ENCODE measurements around the gene UGT1A1. TPM values are rescaled to one million over a fixed set of nuclear protein-coding genes. Genes with fewer than 3 reads are reported as not detected.

Gene UGT1A1
- total and polyA plus RNA-seq, 9 of the 15 experiments (the other 6 are each of a cell fraction or from before 2014, with no cell fraction given) = not detected

DNA sequence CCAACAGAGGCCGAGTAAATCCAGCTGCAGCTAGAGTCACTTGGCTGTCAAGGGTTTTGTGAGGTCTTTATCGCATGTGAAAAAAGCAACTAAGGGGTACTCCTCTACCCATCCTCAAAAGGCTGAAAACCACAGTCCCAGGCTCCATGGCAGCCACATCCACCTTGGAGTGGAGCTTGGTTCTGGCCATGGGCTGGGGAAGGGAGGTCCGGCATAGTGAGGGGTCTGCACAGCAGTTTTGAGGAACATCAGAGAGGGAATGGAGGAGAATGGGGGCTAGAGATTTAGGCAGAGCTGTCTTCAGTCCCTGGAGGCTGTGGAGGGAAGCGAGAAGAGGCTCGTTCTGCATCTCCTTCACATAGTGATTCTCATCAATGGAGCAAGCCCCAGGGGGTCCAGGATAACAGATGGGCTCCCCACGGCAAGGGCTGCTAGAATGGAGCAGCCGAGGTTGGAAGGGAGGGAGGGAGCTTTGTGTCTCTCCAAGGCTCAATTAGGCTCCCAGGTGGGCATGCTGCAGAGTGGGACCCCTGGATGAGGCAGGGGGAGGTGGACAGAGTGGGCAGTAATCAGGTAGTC, 39.1 kb downstream of the UGT1A1 start:
- TF ChIP-seq PTBP1 (IDR thresholded peaks at IDR 0.05; ENCODE audit: low read depth, low read length) (no peak), ZNF644 (tag; IDR thresholded peaks at IDR 0.05; ENCODE audit: low read depth) (no peak), POLR3A (IDR thresholded peaks at IDR 0.05; ENCODE audit: borderline replicate concordance, extremely low read depth, insufficient read depth, insufficient read length) (no peak)
- POLR2A ChIA-PET = interaction anchor here (0.6 kb wide), 1 partner anchor 203 kb away, joined by 4 read pairs; no protein-coding TSS in a partner anchor
- Histone ChIP-seq H3K36me3 (ENCODE audit: control insufficient read depth, insufficient read depth, low read length) (no peaks in the 10 kb centered on the region), H3K79me2 (ENCODE audit: control insufficient read depth, insufficient read depth, low read length) (no peaks in the 10 kb centered on the region), H3K4me2 (ENCODE audit: insufficient read depth, low read length) (no peak overlapping the region), H3K27me3 (ENCODE audit: control insufficient read depth in 2 of 2, insufficient read depth in 2 of 2, low read length in 2 of 2) (peaks cover 0 to 7% of the 10 kb centered on the region in 2 experiments; a peak in 2 of 5 replicates), H3K9me3 (replicated peaks; ENCODE audit: control insufficient read depth, insufficient read depth, low read depth, low read length) (no peaks in the 10 kb centered on the region), H3K27ac (ENCODE audit: extremely low read depth, low read depth, low read length) (no peak overlapping the region), H4K20me1 (replicated peaks; ENCODE audit: control insufficient read depth, insufficient read depth, low read length) (no peaks in the 10 kb centered on the region), H3K4me1 (replicated peaks in 1 of 2; ENCODE audit: control insufficient read depth in 2 of 2, insufficient read depth in 2 of 2, low read length in 2 of 2) (no peaks in the 10 kb centered on the region; a peak in 1 of 5 replicates), H3K9ac (ENCODE audit: insufficient read depth in 1 of 2, low read depth in 2 of 2, low read length in 2 of 2) (no peak overlapping the region), H3K4me3 (no peak overlapping the region), H2AFZ (ENCODE audit: low read depth, low read length) (no peak overlapping the region), H3K9me1 (ENCODE audit: control insufficient read depth, insufficient read depth, low read length) (no peaks in the 10 kb centered on the region)
- DNase-seq (ENCODE audit: extremely low read depth in 1 of 4, low spot score in 3 of 4) = no peak
- CTCF ChIA-PET (ENCODE audit: low intra/inter-chr PET ratio) = no interaction called here
- in situ Hi-C loops (cut with MboI) (no loop called here), intact Hi-C loops (cut with micrococcal nuclease) (no loop called here)
- WGBS (ENCODE audit: insufficient coverage, low coverage, missing lambda C conversion rate) = 2% methylated on average over 7 of the region's 7 CpGs
- FAIRE-seq = no peak
- no peak for ATAC-seq
- BruUV-seq (replicated peaks) = no TSS peak

DNA sequence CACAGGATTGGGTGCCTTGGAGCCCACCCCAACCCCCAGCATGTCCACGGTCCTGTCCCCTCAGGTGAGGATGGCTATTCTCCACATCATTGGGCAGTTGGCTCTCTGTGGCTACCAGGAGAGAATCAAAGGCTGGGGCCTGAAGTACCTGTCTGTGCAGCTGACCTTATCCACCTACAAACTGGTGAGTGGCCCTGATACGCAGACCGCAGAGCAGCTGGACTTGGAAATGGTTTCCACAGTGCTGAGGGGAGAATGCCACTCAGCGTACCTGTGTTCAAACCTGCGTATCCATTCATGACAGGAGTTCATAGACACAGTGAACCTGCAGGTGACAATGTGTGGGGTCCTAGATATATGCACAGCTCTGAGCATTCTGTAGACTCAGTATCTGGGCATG, 39.6 kb downstream of the UGT1A1 start:
- no peaks in the 10 kb centered on the region for H3K9me1 ChIP-seq (ENCODE audit: control insufficient read depth, insufficient read depth, low read length)
- CTCF ChIA-PET (ENCODE audit: low intra/inter-chr PET ratio) = no interaction called here
- no peak for TF ChIP-seq PTTG1 (tag; IDR thresholded peaks at IDR 0.05; ENCODE audit: low read depth)
- TF ChIP-seq TRIM28 (IDR thresholded peaks at IDR 0.05) = no peak
- no peak for TF ChIP-seq KHSRP (IDR thresholded peaks at IDR 0.05)
- TF ChIP-seq, protein P1, sequence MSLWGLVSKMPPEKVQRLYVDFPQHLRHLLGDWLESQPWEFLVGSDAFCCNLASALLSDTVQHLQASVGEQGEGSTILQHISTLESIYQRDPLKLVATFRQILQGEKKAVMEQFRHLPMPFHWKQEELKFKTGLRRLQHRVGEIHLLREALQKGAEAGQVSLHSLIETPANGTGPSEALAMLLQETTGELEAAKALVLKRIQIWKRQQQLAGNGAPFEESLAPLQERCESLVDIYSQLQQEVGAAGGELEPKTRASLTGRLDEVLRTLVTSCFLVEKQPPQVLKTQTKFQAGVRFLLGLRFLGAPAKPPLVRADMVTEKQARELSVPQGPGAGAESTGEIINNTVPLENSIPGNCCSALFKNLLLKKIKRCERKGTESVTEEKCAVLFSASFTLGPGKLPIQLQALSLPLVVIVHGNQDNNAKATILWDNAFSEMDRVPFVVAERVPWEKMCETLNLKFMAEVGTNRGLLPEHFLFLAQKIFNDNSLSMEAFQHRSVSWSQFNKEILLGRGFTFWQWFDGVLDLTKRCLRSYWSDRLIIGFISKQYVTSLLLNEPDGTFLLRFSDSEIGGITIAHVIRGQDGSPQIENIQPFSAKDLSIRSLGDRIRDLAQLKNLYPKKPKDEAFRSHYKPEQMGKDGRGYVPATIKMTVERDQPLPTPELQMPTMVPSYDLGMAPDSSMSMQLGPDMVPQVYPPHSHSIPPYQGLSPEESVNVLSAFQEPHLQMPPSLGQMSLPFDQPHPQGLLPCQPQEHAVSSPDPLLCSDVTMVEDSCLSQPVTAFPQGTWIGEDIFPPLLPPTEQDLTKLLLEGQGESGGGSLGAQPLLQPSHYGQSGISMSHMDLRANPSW (CRISPR knock-in tag; IDR thresholded peaks at IDR 0.05) = no peak
- no peak for TF ChIP-seq SUPT5H (IDR thresholded peaks at IDR 0.05)
- TF ChIP-seq ZNF830 (CRISPR knock-in tag; IDR thresholded peaks at IDR 0.05) = no peak
- no peak for TF ChIP-seq BCLAF1 (IDR thresholded peaks at IDR 0.05; ENCODE audit: borderline replicate concordance in 1 of 2, control insufficient read depth in 1 of 2, low read depth in 2 of 2, low read length in 1 of 2)
- no peak for TF ChIP-seq HNRNPUL1 (IDR thresholded peaks at IDR 0.05; ENCODE audit: low read length)

More for the DNA sequence above, 39.6 kb downstream of the UGT1A1 start:
- Histone ChIP-seq H3K79me2 (ENCODE audit: control insufficient read depth, insufficient read depth, low read length) (no peaks in the 10 kb centered on the region), H3K4me2 (ENCODE audit: insufficient read depth, low read length) (no peak overlapping the region), H3K9ac (ENCODE audit: insufficient read depth in 1 of 2, low read depth in 2 of 2, low read length in 2 of 2) (no peak overlapping the region), H3K36me3 (ENCODE audit: control insufficient read depth, insufficient read depth, low read length) (no peaks in the 10 kb centered on the region), H3K9me3 (replicated peaks; ENCODE audit: control insufficient read depth, insufficient read depth, low read depth, low read length) (no peaks in the 10 kb centered on the region), H2AFZ (ENCODE audit: low read depth, low read length) (no peak overlapping the region), H4K20me1 (replicated peaks; ENCODE audit: control insufficient read depth, insufficient read depth, low read length) (no peaks in the 10 kb centered on the region), H3K27me3 (ENCODE audit: control insufficient read depth in 2 of 2, insufficient read depth in 2 of 2, low read length in 2 of 2) (peaks cover 0 to 6% of the 10 kb centered on the region in 2 experiments; a peak in 2 of 5 replicates), H3K4me3 (no peak overlapping the region), H3K4me1 (replicated peaks in 1 of 2; ENCODE audit: control insufficient read depth in 2 of 2, insufficient read depth in 2 of 2, low read length in 2 of 2) (no peaks in the 10 kb centered on the region; a peak in 1 of 5 replicates), H3K27ac (ENCODE audit: extremely low read depth, low read depth, low read length) (no peak overlapping the region)
- no peak for FAIRE-seq
- POLR2A ChIA-PET = no interaction called here
- intact Hi-C loops (cut with micrococcal nuclease) (no loop called here), in situ Hi-C loops (cut with MboI) (no loop called here)
- ATAC-seq = no peak
- no TSS peak for BruUV-seq (replicated peaks)
- DNase-seq (ENCODE audit: extremely low read depth in 1 of 4, low spot score in 3 of 4) = no peak
- 0% methylated on average over 5 of the region's 5 CpGs for WGBS (ENCODE audit: insufficient coverage, low coverage, missing lambda C conversion rate)
